Neural cell (in vitro differentiated cells): ENCODE data around the gene FLOT2. TPM values are rescaled to one million over a fixed set of nuclear protein-coding genes. Genes with fewer than 3 reads are reported as not detected.
A peak's percentile ranks its signal among the peaks of the same experiment; 100 is the strongest.

Source experiments
- H2AFZ ChIP-seq: fragments of 200-600, 300-800 bp; sonication (generic), shearing (Covaris generic); 2 replicates; pipeline ENCODE4 v1.6.0; 2014; ENCODE audit warnings: low read depth, mild to moderate bottlenecking, antibody characterized with exemption, low read length, moderate library complexity
- H3F3A ChIP-seq: fragments of 200-600 bp; shearing (Covaris generic); 2 replicates; pipeline ENCODE4 v1.6.1; 2016; ENCODE audit warnings: mild to moderate bottlenecking, moderate library complexity, mixed read lengths, antibody characterized with exemption, low read length; ENCODE audit not compliant: insufficient read depth, poor library complexity, severe bottlenecking
- H3K27ac ChIP-seq: fragments of 200-600, 300-800 bp; sonication (generic), shearing (Covaris generic); 2 replicates; pipeline ENCODE4 v1.5.1; 2014; ENCODE audit warnings: mild to moderate bottlenecking, low read length, moderate library complexity
- H3K27me3 ChIP-seq: fragments of 300-800, 200-600 bp; sonication (generic), shearing (Covaris generic); 2 replicates; pipeline ENCODE4 v1.6.0; 2014; ENCODE audit warnings: mild to moderate bottlenecking, low read depth, low read length, moderate library complexity; ENCODE audit not compliant: insufficient read depth
- H3K36me3 ChIP-seq: fragments of 300-800, 200-600 bp; sonication (generic), shearing (Covaris generic); 2 replicates; pipeline ENCODE4 v1.5.1; 2014; ENCODE audit warnings: mild to moderate bottlenecking, antibody characterized with exemption, low read length, moderate library complexity; ENCODE audit not compliant: insufficient read depth
- H3K4me2 ChIP-seq: fragments of 300-800, 200-600 bp; sonication (generic), shearing (Covaris generic); 2 replicates; pipeline ENCODE4 v1.6.0; 2014; ENCODE audit warnings: mild to moderate bottlenecking, low read length
- H3K4me3 ChIP-seq: fragments of 300-800, 200-600 bp; sonication (generic), shearing (Covaris generic); 2 replicates; pipeline ENCODE4 v1.5.1; 2014; ENCODE audit warnings: mild to moderate bottlenecking, low read length, moderate library complexity
- H3K79me2 ChIP-seq: fragments of 200-600 bp; shearing (Covaris generic); replicated peaks from 2 replicates; pipeline ENCODE4 v1.6.0; 2014; ENCODE audit warnings: mild to moderate bottlenecking, low read length, moderate library complexity; ENCODE audit not compliant: insufficient read depth
- H3K9ac ChIP-seq: fragments of 300-800, 200-600 bp; sonication (generic), shearing (Covaris generic); 2 replicates; pipeline ENCODE4 v1.6.1; 2016; ENCODE audit warnings: mild to moderate bottlenecking, low read length, mixed read lengths
- H3K9me2 ChIP-seq: fragments of 200-600 bp; shearing (Covaris generic); 2 replicates; pipeline ENCODE4 v1.6.1; 2016; ENCODE audit warnings: mild to moderate bottlenecking, low read length, mixed read lengths; ENCODE audit not compliant: insufficient read depth
- H3K9me3 ChIP-seq: fragments of 200-600, 300-800 bp; sonication (generic), shearing (Covaris generic); 2 replicates; pipeline ENCODE4 v1.6.1; 2016; ENCODE audit warnings: mild to moderate bottlenecking, mixed run types, low read length, moderate library complexity, mixed read lengths
- H4K20me1 ChIP-seq: fragments of 200-600 bp; shearing (Covaris generic); 2 replicates; pipeline ENCODE4 v1.6.1; 2016; ENCODE audit warnings: mild to moderate bottlenecking, mixed run types; ENCODE audit not compliant: insufficient read depth
- CTCF ChIP-seq: fragments of 450-650 bp; IDR thresholded peaks from 2 replicates; pipeline ENCODE4 v1.5.1; 2014; ENCODE audit warnings: antibody characterized with exemption, mild to moderate bottlenecking, moderate library complexity; ENCODE audit not compliant: poor library complexity, severe bottlenecking
- EP300 ChIP-seq: fragments of 450-650 bp; conservative IDR thresholded peaks from 2 replicates; pipeline ENCODE4 v1.6.1; 2014; ENCODE audit warnings: antibody characterized with exemption, mild to moderate bottlenecking, moderate library complexity; ENCODE audit not compliant: poor library complexity, severe bottlenecking
- EZH2 ChIP-seq: fragments of 200-600, 300-800 bp; shearing (Covaris generic), sonication (generic); IDR thresholded peaks from 2 replicates; pipeline ENCODE4 v1.6.1; 2014; ENCODE audit warnings: antibody characterized with exemption, low read length, borderline replicate concordance, mild to moderate bottlenecking; ENCODE audit not compliant: insufficient read depth, poor library complexity, severe bottlenecking
- MXI1 ChIP-seq: fragments of 450-650 bp; conservative IDR thresholded peaks from 2 replicates; pipeline ENCODE4 v1.6.1; 2014; ENCODE audit warnings: antibody characterized with exemption, mild to moderate bottlenecking; ENCODE audit not compliant: poor library complexity, severe bottlenecking
- POLR2AphosphoS5 ChIP-seq: IDR thresholded peaks from 2 replicates; pipeline ENCODE4 v1.6.1; 2012
- RAD21 ChIP-seq: fragments of 450-650 bp; conservative IDR thresholded peaks from 2 replicates; pipeline ENCODE4 v1.6.1; 2014; ENCODE audit warnings: antibody characterized with exemption, mild to moderate bottlenecking, moderate library complexity
- REST ChIP-seq: IDR thresholded peaks from 2 replicates; pipeline ENCODE4 v1.6.1; 2012; ENCODE audit warnings: borderline replicate concordance
- SMC3 ChIP-seq: fragments of 450-650 bp; conservative IDR thresholded peaks from 2 replicates; pipeline ENCODE4 v1.6.1; 2014; ENCODE audit warnings: antibody characterized with exemption, mild to moderate bottlenecking, moderate library complexity; ENCODE audit not compliant: poor library complexity
- TAF1 ChIP-seq: IDR thresholded peaks from 2 replicates; pipeline ENCODE4 v1.6.1; 2012; ENCODE audit warnings: low read depth
- polyA plus RNA-seq: library from polyadenylated mRNA; depleted of rRNA; stranded (reverse); fragments of >200 nt; gene quantifications from 2 replicates; pipeline ENCODE4 v1.2.3, GENCODE V29; 2014

FLOT2 gene
- polyA plus RNA-seq, 1 donor from 2014 or later: 27.5 TPM

DNA sequence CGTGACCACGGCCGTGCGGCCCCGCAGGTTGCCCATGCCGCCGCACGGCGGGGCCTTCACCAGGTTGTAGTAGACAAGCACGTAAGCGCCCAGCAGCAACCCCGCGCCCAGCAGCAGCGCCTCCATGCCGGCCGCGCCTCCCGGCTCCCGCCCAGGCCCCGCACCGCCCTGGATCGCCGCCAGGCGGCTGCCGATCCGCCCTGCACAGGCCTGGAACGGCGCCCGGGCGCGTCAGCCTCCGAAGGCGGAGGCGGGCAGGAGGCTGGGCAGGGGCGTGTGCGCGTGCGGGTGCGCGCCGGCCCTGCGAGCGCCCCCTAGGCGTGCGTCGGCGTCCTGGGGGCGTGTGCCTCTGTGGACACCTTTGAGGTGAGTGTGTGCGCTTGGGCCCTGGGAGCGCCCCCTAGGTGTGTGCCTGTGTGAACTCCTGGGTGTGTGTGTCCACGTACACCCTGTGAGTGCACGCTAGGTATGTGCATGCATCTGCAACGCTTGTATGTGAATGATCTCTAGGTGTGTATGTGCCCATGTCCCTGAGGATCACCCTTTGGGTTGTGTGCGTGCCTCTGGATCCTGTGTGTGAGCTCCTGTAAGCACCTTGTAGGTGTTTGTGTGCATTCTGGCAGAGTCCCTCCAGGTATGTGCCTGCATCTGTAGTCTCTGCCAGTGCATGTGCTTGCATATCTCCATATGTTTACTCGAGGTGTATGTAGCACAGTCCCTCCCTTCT lies 5.4 kb upstream of the FLOT2 start, which contains the start of gene DHRS13:
Gene DHRS13 (minus strand): TSS at position 261 of the 727 bp plus-strand sequence. CDS start 135 bp downstream, at position 126.
- H4K20me1 ChIP-seq: no peaks in the 10 kb centered on the region
- H3K36me3 ChIP-seq: no peaks in the 10 kb centered on the region
- H3F3A ChIP-seq: peaks cover 2% of the 10 kb centered on the region
- no peaks in the 10 kb centered on the region for H3K27me3 ChIP-seq
- H3K9me2 ChIP-seq: no peaks in the 10 kb centered on the region
- H2AFZ ChIP-seq: peak within 1 kb of the TSS; percentile 73
- H3K79me2 ChIP-seq: peaks cover 8% of the 10 kb centered on the region
- H3K9ac ChIP-seq: peak within 1 kb of the TSS; percentile 90
- no peak for TF ChIP-seq EZH2
- TF ChIP-seq CTCF: peak; percentile 100
- peak; percentile 71 for TF ChIP-seq POLR2AphosphoS5
- TF ChIP-seq TAF1: peak; percentile 48
- no peak for TF ChIP-seq REST
- peak; percentile 74 for TF ChIP-seq RAD21
- TF ChIP-seq SMC3: peak; percentile 85
- TF ChIP-seq EP300: peak; percentile 64
- peak; percentile 93 for TF ChIP-seq MXI1
- H3K27ac ChIP-seq: peak within 1 kb of the TSS; percentile 84
- peak within 1 kb of the TSS; percentile 88 for H3K4me3 ChIP-seq
- H3K4me2 ChIP-seq: peak within 1 kb of the TSS; percentile 90
- no peaks in the 10 kb centered on the region for H3K9me3 ChIP-seq

GRCh38 chr17:28901866-28902818 lies 4.6 kb upstream of the FLOT2 start:
- Histone ChIP-seq H4K20me1 (no peaks in the 10 kb centered on the region), H3K79me2 (peaks cover 8% of the 10 kb centered on the region), H3K36me3 (no peaks in the 10 kb centered on the region), H3K9ac (peak overlapping the region; percentile 90), H3K9me2 (no peaks in the 10 kb centered on the region), H3K4me2 (peak overlapping the region; percentile 90), H3K4me3 (peak overlapping the region; percentile 88), H2AFZ (peak overlapping the region; percentile 73), H3K27ac (peak overlapping the region; percentile 84), H3K27me3 (no peaks in the 10 kb centered on the region), H3K9me3 (no peaks in the 10 kb centered on the region), H3F3A (peaks cover 2% of the 10 kb centered on the region)
- TF ChIP-seq MXI1: no peak
- no peak for TF ChIP-seq EZH2
- TF ChIP-seq TAF1: peak; percentile 61
- peak; percentile 48 for TF ChIP-seq POLR2AphosphoS5
